Measurements from ENCODE around the gene NR1D2.
A peak's percentile ranks its signal among the peaks of the same experiment; 100 is the strongest.

Gene NR1D2

GRCh38 chr3:23944007-23944783 lies 891 bp upstream of the NR1D2 start:
- DNase-seq (ENCODE audit: low read depth): no peak
- H3K4me3 ChIP-seq (ENCODE audit: low read depth, low read length): peak overlapping the region; percentile 97
- TF ChIP-seq, protein P1, sequence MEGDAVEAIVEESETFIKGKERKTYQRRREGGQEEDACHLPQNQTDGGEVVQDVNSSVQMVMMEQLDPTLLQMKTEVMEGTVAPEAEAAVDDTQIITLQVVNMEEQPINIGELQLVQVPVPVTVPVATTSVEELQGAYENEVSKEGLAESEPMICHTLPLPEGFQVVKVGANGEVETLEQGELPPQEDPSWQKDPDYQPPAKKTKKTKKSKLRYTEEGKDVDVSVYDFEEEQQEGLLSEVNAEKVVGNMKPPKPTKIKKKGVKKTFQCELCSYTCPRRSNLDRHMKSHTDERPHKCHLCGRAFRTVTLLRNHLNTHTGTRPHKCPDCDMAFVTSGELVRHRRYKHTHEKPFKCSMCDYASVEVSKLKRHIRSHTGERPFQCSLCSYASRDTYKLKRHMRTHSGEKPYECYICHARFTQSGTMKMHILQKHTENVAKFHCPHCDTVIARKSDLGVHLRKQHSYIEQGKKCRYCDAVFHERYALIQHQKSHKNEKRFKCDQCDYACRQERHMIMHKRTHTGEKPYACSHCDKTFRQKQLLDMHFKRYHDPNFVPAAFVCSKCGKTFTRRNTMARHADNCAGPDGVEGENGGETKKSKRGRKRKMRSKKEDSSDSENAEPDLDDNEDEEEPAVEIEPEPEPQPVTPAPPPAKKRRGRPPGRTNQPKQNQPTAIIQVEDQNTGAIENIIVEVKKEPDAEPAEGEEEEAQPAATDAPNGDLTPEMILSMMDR (IDR thresholded peaks at IDR 0.05; ENCODE audit: insufficient read depth, low read depth, low read length, missing control alignments): no peak

- H3K4me3 ChIP-seq (ENCODE audit: low read depth, low read length): peak overlapping the region; percentile 51
- no peak for DNase-seq (ENCODE audit: low read depth)
- TF ChIP-seq, protein P1 (IDR thresholded peaks at IDR 0.05; ENCODE audit: insufficient read depth, low read depth, low read length, missing control alignments): no peak
Observed at GRCh38 chr3:23945663-23945912, 502 bp downstream of the NR1D2 start.

- peak; percentile 99 for DNase-seq (ENCODE audit: low read depth)
- H3K4me3 ChIP-seq (ENCODE audit: low read depth, low read length): peak overlapping the region; percentile 94
- TF ChIP-seq, protein P1 (IDR thresholded peaks at IDR 0.05; ENCODE audit: insufficient read depth, low read depth, low read length, missing control alignments): no peak
Observed at GRCh38 chr3:23945913-23946687, 1.0 kb downstream of the NR1D2 start.

DNA sequence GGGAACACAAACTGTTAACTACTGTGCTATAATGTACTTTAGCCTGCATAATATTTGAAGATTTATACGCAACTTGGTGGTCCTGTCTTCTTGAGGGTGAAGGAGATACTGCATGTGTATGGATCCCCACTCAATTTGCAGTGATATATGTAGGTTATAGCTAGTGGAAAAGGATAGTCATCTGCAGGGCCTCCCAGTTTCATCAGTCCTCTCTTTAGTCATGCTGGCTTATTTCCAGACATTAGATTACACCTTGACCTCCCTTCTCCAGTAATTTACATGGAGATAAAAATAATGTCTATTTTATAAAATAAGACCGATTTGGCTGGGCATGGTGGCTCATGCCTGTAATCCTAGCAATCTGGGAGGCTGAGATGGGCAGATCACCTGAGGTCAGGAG lies 3.7 kb downstream of the NR1D2 start:
- H3K4me3 ChIP-seq (ENCODE audit: low read depth, low read length): no peak overlapping the region
- TF ChIP-seq, protein P1 (IDR thresholded peaks at IDR 0.05; ENCODE audit: insufficient read depth, low read depth, low read length, missing control alignments): no peak
- DNase-seq (ENCODE audit: low read depth): no peak

DNA sequence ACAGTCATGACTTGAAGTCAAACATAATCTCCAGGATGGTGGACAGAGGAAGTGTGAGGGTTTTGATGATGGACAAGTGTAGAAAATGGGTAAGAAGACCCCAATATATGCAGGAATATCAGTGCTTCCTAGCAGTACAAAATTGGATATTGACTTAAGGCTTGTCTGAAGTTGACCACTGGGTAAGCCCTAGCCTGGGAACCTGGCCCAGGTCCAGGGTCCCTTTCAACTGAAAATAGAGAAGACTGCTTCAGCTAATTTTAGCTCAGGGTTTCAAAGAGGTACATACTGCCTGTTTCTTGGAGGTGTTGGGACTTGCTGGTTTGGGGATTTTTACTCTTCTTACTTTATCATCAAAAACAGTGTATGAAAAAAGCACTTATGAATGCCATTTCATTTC lies 4.7 kb downstream of the NR1D2 start:
- DNase-seq (ENCODE audit: low read depth): peak; percentile 79
- peak overlapping the region; percentile 49 for H3K4me3 ChIP-seq (ENCODE audit: low read depth, low read length)
- TF ChIP-seq, protein P1 (IDR thresholded peaks at IDR 0.05; ENCODE audit: insufficient read depth, low read depth, low read length, missing control alignments): no peak

DNA sequence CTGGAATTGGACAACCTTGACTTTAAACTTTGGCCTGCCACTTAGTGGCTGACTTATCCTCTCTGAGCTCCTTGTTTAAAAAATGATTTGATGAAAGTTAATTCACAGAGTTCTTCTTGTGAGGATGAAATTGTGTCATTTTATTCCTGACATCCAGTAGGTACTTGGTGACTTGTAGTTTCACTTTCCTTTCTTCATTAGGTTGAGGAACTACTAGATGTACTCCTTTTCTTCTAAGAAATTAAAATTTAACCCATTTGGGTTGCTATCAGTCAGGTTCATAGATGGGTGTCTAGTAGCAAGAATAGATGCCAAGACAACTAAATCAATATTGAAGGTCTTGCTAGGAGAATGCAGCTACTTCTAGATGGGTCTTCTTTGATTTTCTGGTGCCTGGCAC lies 5.2 kb downstream of the NR1D2 start:
- DNase-seq (ENCODE audit: low read depth): peak; percentile 34
- TF ChIP-seq, protein P1 (IDR thresholded peaks at IDR 0.05; ENCODE audit: insufficient read depth, low read depth, low read length, missing control alignments): no peak
- peak overlapping the region; percentile 49 for H3K4me3 ChIP-seq (ENCODE audit: low read depth, low read length)

Measured in GM12865 (cell line).